CD4-positive, alpha-beta T cell treated with Interleukin-4 for 4 hours (primary cell): Measurements from ENCODE around the gene STARD13.

Source experiments
- DNase-seq: peaks from one replicate; pipeline ENCODE4 v3.0.0-alpha.2; 2020

The STARD13 gene

GRCh38 chr13:33308863-33309262 is 23.3 kb upstream of the STARD13 start:
- DNase-seq = no peak

- no peak for DNase-seq
Observed at GRCh38 chr13:33307843-33308242, 22.3 kb upstream of the STARD13 start.

GRCh38 chr13:33303855-33304597 is 18.5 kb upstream of the STARD13 start:
- no peak for DNase-seq

DNA sequence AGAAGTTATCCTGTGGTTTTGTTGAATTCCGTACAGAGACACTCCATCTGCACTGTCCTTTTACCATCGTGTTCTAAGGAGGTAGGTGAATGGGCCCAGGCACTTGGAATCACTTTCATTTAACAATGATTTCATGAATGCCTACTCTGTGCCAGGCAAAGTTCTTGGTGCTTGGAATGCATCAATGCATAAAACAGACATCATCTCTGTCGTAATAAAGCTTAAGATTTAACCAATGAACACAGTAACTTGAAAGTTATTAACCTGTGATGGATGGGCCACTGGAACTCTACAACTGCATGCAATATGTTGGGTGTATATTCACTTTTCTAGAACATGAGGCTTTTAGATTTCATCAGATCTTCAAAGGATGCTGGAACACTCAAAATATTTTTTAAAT is 14.1 kb upstream of the STARD13 start:
- DNase-seq = no peak

- DNase-seq = no peak
Observed at GRCh38 chr13:33296793-33297425, 11.4 kb upstream of the STARD13 start.

DNA sequence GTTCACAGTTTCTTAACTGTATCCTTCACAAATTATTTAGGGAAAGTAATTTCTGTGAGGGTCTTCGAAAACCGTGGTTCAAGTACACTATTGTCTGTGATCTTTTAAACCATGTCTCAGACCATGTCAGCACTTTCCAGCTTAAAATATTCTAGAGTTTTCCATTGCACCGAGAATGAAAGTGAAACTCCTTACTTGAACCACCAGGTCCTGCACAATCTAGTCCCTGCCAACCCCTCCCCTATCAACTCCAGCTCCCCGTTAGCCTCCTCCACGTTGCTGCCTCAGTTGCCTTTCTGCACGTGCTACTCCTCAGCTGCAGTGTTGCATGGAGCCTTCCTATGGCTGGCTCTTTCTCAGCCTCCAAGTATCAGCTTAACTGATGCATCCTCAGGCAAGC is 7.2 kb upstream of the STARD13 start:
- no peak for DNase-seq

DNA sequence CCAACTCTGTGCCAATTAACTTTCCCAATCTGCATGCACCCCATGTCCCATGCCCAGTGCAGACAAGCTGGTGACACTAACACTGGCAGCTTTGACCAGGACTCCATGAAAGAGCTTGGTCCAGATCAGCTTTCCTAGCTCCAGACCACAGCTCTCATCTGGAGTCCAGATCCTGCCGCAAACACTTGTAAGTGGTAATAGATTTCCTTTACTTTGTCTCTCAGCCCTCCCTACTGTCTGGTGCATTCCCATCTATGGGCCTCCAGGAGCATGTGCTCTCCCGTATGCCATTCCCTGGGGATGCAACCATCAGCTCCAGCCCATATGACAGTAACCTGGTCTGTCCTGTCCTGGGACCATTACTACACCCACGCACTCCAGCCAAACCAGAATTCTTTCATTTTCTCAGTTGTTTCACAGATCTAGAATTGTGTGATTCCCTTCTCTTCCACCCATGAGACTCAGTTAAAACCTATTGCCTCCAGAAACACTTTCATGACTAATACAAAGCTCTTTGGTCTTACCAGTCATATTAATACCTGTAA is 4.9 kb upstream of the STARD13 start:
- no peak for DNase-seq

DNA sequence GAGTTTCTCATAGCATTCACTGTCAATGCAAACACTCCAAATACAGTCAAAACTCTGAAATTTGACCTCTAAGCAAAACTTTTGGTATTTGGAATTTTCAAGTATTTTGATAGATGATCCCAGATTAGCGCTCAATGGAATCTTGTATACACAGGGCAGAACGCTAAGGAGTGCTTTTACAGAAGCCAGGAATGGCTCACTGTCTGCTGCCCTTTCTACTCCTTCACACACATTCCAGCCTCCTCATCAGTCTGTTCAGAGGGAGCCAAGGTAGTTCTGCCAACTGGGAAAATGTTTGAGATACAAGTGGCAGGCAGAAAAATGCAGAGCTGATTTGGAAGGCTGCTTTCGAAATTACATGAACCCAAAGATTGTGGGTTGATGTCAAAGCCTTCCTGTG is 4.4 kb upstream of the STARD13 start:
- DNase-seq = no peak

GRCh38 chr13:33287142-33287882 is 1.8 kb upstream of the STARD13 start:
- no peak for DNase-seq

GRCh38 chr13:33286128-33286527 is 573 bp upstream of the STARD13 start:
- no peak for DNase-seq

DNA sequence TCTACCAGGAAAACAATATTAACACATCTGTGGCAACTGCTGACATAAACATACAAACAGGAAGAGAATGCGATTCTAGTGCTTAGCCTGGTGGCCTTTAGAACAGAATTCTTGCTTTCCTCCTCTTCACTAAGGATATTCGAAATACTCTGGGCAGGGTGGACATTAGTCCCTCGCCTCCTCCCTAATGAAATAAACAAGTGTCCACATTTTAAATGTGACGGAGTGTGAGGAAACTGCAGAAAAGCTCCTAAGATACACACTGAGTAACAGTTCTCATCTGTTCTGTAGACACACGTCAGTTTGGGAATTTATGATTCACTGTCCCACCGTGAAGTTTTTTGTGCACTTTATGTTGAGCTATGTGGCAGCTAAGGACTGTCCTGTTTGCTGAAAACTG is 639 bp downstream of the STARD13 start:
- no peak for DNase-seq

DNA sequence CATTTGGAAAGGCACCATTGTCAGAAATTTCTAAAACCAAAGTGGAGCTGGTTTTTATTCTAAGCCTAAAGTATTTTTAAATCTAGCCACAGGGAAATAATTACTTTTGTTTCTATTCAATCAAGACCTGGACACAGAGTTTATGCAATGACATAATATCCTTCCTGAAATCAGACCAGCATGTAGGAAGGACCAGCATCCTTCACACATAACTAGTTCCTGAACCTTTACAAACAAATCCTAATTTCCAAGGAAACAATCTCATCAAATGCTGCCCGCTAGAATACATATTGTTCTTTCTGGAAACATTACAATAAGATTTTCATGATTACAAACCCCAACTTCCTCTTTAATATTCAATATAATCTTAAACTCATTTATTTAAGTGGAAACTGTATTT is 1.5 kb downstream of the STARD13 start:
- DNase-seq = no peak

DNA sequence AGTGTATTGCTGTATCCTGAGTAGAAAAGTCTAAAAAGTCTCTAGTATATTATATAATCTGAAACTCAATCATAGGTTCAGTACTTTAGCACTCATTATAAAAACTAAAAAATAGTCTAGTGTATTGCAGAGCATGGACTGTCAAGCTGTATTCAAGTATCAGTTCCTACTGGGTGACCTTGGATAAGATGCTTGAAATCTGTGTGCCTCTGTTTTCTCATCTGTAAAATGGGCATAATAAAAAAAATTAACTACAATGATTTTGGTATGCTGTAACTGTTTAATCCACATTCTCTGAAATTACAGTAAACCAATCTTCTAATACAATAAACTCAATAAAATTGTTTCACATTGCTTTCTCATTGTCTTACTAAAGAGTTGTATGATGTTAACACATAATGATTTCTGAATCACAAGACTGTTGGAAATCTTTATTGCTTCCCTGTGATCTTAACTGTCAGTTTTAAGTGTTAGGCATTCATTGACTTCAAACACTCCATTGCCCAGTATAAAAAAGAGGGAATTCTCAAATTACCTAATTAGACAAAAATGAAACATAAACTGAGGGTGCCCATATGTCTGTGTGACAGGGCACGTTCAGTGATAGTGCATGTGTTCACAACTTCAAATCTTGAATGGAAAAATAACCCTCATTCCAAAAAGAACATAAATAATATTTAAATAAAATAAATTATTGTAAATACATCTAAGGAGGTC is 2.2 kb downstream of the STARD13 start:
- DNase-seq = no peak

DNA sequence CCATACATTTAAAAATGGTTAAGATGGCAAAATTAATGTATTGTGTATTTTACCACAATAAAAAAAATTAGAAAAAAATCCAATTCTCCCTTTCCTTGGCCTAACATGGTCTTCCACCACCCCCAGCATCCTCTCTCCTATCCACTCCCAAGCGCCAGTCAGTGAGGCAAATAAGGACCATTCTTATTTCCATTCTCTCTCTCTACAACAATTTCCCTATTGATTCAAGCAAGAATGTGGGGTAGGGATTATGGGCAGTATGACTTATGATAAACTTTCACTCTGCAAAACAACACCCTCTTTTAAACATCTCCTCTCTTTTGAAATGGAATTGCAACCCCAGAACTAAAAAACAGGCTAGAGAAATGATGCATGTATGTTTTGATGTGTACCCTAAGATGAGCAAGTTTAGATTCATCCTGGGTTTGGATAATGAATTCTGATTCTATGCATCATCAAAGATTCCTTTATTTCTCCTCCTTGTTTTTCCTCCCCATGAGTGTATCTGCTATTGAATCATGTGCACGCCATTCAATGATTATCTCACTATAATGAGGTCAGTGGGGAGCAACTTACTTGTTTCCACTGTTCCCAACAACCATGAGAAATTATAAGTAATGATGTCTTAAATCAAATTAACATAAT is 3.5 kb downstream of the STARD13 start:
- DNase-seq = no peak

DNA sequence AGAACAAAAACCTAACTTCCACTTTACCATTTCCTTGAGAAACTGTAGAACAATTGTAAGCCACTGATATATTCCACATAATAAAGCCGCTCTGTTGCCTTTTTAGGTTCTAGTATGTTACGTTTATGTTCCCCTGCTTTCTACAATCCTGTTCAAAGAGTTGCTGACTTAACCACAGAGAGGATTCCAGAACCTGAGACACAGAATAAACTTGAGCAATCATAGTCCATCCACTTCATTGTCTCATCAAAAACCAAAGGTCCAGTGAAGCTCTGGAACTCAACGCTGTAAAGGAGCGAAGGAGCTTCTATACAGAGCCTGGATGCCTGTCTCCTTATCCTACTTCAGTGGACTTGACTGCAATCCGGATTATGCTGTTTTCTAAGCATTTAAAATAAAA is 4.6 kb downstream of the STARD13 start:
- DNase-seq = no peak

- no peak for DNase-seq
Observed at GRCh38 chr13:33280279-33280905, 5.2 kb downstream of the STARD13 start.

DNA sequence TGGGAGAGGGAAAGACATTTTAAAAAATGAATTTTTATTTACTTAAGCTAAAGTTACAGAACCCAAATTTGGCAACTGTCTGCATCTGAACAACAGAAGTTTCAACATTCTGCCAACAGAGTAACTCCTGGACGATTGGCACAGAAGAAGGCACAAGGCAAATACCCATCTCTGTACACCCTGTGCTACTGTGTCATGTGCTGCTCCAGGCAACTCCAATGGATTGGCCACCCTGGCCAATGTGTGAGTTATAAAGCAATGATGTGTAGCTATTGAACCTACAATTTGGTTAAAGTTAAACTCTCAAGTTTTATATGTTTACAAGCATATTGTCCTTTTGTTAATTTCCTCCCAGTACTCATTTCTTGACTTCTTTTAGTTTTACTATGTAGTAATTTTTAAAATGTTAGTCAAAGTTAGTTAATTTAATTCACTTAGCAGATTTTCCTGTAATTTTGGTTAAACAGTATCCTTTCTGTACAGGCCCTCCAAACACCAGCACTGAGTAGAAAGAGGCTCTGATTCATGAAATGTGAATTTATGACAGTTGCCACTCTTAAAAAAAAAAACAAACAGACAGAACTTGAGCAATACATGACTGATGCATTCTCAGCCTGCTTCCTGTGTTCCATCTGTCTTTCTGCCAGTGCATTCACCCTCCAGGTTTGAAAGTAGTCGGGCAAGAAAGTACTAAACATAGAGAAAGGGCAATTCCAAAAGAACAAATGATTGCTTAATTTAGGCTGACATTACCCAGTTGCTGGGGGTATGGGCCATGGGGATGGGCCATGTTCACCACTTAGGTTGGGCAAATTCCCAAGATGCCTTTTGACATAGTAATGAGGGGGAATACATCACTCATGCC is 5.9 kb downstream of the STARD13 start:
- DNase-seq = no peak

GRCh38 chr13:33278913-33279312 is 6.6 kb downstream of the STARD13 start:
- no peak for DNase-seq

DNA sequence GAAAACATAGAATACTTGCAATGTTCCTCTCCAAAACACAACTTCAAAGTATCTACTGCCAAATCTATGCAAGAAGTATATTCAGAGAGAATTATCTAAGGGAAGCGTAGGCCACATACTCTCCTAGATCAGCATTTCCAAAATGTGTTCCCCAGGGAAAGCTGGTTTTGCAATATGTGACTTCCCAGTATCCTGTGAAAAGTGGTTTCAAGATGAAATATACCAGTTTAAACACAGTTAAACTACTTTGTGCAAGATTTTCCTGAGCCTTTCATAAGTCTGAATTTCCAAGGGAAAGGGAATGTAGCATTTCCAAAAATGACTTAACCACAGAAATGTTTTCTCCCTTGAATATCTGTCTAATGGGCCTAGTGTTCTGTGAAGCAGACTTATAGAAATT is 7.6 kb downstream of the STARD13 start:
- no peak for DNase-seq

DNA sequence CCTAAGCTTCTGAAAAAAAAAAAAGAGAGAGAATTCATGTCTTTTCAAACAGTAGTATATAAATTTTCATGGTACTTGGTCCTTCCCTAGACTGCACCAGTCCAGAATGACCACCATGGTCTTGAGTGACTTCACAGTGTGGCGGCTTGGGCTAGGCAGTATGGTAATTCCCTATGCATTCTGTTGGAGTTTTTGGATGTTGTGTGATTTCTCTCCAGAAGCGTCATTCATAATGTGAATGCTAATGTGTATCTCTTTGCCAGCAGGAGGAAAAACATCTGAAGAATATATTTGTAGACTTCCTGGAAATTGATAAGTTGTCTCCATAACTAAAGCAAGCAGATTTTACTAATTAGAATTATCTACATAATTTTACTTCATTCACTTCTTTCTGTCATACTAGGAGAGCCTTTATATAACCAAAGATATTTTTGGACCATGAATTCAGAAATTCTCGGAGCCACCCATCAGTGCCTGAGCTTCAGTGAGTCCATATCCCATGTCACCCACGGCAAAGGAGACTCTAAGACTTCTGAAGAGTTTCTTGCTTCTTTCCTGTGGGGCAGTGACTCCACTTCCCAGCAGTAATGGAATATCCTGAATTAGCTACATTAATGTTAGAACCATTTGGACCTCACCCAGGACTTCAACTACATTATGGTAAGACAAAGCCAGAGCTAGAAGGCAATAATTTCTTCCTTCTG is 8.4 kb downstream of the STARD13 start:
- no peak for DNase-seq

DNA sequence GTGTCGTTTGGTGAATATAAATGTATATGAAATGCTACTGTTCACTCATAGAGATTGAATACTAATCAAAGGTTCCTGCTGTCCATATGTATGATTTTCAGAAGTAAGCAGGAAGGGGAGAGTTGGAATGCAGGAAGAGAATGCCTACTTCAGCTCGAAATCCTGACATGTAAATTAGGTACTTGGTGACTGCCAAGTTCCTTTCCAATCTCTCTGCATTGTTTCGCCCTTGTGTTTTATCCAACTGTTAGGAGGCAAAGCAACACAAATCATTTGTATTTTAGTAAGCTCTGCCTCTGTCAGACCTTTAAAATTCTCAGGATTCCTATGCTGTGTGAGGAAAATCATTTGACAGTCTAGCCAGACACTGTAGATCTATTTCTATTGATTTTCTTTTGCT is 9.0 kb downstream of the STARD13 start:
- DNase-seq = no peak
